H9 (cell line): ENCODE measurements around the gene SPDL1. TPM values are rescaled to one million over a fixed set of nuclear protein-coding genes. Genes with fewer than 3 reads are reported as not detected.
A peak's percentile ranks its signal among the peaks of the same experiment; 100 is the strongest.

ENCODE experiments used
- DNase-seq: peaks from one replicate; pipeline ENCODE4 v3.0.0-alpha.2; 2017
- H2AFZ ChIP-seq: one replicate; pipeline ENCODE4 v1.6.1; 2013; ENCODE audit warnings: mild to moderate bottlenecking, low read length, control low read depth, moderate library complexity
- H2AK5ac ChIP-seq: 2 replicates; pipeline ENCODE4 v1.6.1; 2013; ENCODE audit warnings: low read length, control low read depth, mixed read lengths; ENCODE audit not compliant: insufficient read length
- H2BK120ac ChIP-seq: one replicate; pipeline ENCODE4 v1.6.1; 2013; ENCODE audit warnings: low read depth, mild to moderate bottlenecking, low read length, control low read depth, inconsistent platforms; ENCODE audit not compliant: poor library complexity, severe bottlenecking
- H2BK12ac ChIP-seq: 2 replicates; pipeline ENCODE4 v1.6.1; 2013; ENCODE audit warnings: low read length, control low read depth, mixed read lengths, low read depth; ENCODE audit not compliant: insufficient read length
- H2BK15ac ChIP-seq: 2 replicates; pipeline ENCODE4 v1.6.1; 2013; ENCODE audit warnings: low read depth, low read length, control low read depth
- H2BK20ac ChIP-seq: one replicate; pipeline ENCODE4 v1.6.1; 2013; ENCODE audit warnings: low read depth, mild to moderate bottlenecking, low read length, control low read depth, inconsistent platforms; ENCODE audit not compliant: poor library complexity, severe bottlenecking
- H2BK5ac ChIP-seq: 2 replicates; pipeline ENCODE4 v1.6.1; 2013; ENCODE audit warnings: low read length, control low read depth, mixed read lengths; ENCODE audit not compliant: insufficient read length
- H3K14ac ChIP-seq: 2 replicates; pipeline ENCODE4 v1.6.1; 2013; ENCODE audit warnings: low read length, control low read depth; ENCODE audit not compliant: insufficient read depth
- H3K18ac ChIP-seq: 2 replicates; pipeline ENCODE4 v1.6.1; 2013; ENCODE audit warnings: low read depth, mild to moderate bottlenecking, mixed read lengths, low read length, control low read depth; ENCODE audit not compliant: insufficient read length
- H3K23ac ChIP-seq: 2 replicates; pipeline ENCODE4 v1.6.1; 2013; ENCODE audit warnings: low read length, control low read depth, mixed read lengths, low read depth; ENCODE audit not compliant: insufficient read length
- H3K23me2 ChIP-seq: 2 replicates; pipeline ENCODE4 v1.6.1; 2013; ENCODE audit warnings: low read depth, mild to moderate bottlenecking, mixed read lengths, low read length, control low read depth; ENCODE audit not compliant: insufficient read length, poor library complexity, severe bottlenecking
- H3K27ac ChIP-seq: 2 replicates; pipeline ENCODE4 v1.5.1; 2013; ENCODE audit warnings: low read length, control low read depth, mixed read lengths, low read depth; ENCODE audit not compliant: insufficient read length
- H3K27me3 ChIP-seq: 2 replicates; pipeline ENCODE4 v1.6.1; 2013; ENCODE audit warnings: low read length, control low read depth, inconsistent platforms; ENCODE audit not compliant: insufficient read depth
- H3K4ac ChIP-seq: 2 replicates; pipeline ENCODE4 v1.6.1; 2013; ENCODE audit warnings: low read depth, mild to moderate bottlenecking, control low read depth, inconsistent platforms, low read length, moderate library complexity
- H3K4me1 ChIP-seq: 2 replicates; pipeline ENCODE4 v1.6.1; 2013; ENCODE audit warnings: low read length, control low read depth, inconsistent platforms; ENCODE audit not compliant: insufficient read depth
- H3K4me2 ChIP-seq: 2 replicates; pipeline ENCODE4 v1.6.1; 2013; ENCODE audit warnings: low read length, control low read depth, mixed read lengths; ENCODE audit not compliant: insufficient read length, insufficient read depth
- H3K56ac ChIP-seq: 2 replicates; pipeline ENCODE4 v1.6.1; 2013; ENCODE audit warnings: low read depth, mild to moderate bottlenecking, mixed read lengths, low read length, control low read depth; ENCODE audit not compliant: insufficient read length
- H3K79me1 ChIP-seq: 2 replicates; pipeline ENCODE4 v1.6.1; 2013; ENCODE audit warnings: low read depth, mild to moderate bottlenecking, moderate library complexity, low read length, control low read depth, inconsistent platforms; ENCODE audit not compliant: insufficient read depth, poor library complexity, severe bottlenecking
- H3K79me2 ChIP-seq: 2 replicates; pipeline ENCODE4 v1.6.1; 2013; ENCODE audit warnings: low read length, control low read depth, inconsistent platforms; ENCODE audit not compliant: insufficient read depth
- H3K9ac ChIP-seq: 2 replicates; pipeline ENCODE4 v1.6.1; 2013; ENCODE audit warnings: low read length, control low read depth, mixed read lengths; ENCODE audit not compliant: insufficient read length; ENCODE audit errors: extremely low read depth
- H3K9me3 ChIP-seq: one replicate; pipeline ENCODE4 v1.6.1; 2013; ENCODE audit warnings: low read depth, low read length, inconsistent platforms; ENCODE audit not compliant: control insufficient read depth
- H3T11ph ChIP-seq: one replicate; pipeline ENCODE4 v1.6.1; 2013; ENCODE audit warnings: mild to moderate bottlenecking, low read length, control low read depth, inconsistent platforms
- H4K20me1 ChIP-seq: one replicate; pipeline ENCODE4 v1.6.1; 2013; ENCODE audit not compliant: control insufficient read depth, insufficient read length, insufficient read depth
- H4K5ac ChIP-seq: 2 replicates; pipeline ENCODE4 v1.6.1; 2013; ENCODE audit warnings: low read depth, mild to moderate bottlenecking, mixed read lengths, low read length, control low read depth; ENCODE audit not compliant: insufficient read length
- H4K8ac ChIP-seq: replicated peaks from 2 replicates; pipeline ENCODE4 v1.6.1; 2013; ENCODE audit warnings: low read length, control low read depth, mixed read lengths, low read depth; ENCODE audit not compliant: insufficient read length
- H4K91ac ChIP-seq: 2 replicates; pipeline ENCODE4 v1.6.1; 2013; ENCODE audit warnings: low read depth, mild to moderate bottlenecking, moderate library complexity, mixed read lengths, low read length, control low read depth; ENCODE audit not compliant: insufficient read length
- H3K27ac Mint-ChIP-seq, 3 experiments: 2 replicates in 2 of 3; 3 replicates in 1 of 3; pipeline ENCODE4 v1.8.0; 2020 to 2021; ENCODE audit warnings: mixed read lengths in 3 of 3, mild to moderate bottlenecking in 1 of 3, moderate library complexity in 1 of 3
- H3K27me3 Mint-ChIP-seq: 2 replicates; pipeline ENCODE4 v1.8.0; 2021; ENCODE audit warnings: low read depth, mild to moderate bottlenecking, moderate library complexity, mixed read lengths
- H3K36me3 Mint-ChIP-seq, 3 experiments: 2 replicates in 2 of 3; 3 replicates in 1 of 3; pipeline ENCODE4 v1.8.0; 2020 to 2021; ENCODE audit warnings: low read depth in 3 of 3, mixed read lengths in 3 of 3; ENCODE audit not compliant: insufficient read depth in 1 of 3
- H3K4me1 Mint-ChIP-seq, 2 experiments: 2 replicates each; pipeline ENCODE4 v1.8.0; 2020; ENCODE audit warnings: mixed read lengths in 2 of 2
- H3K4me3 Mint-ChIP-seq, 2 experiments: 2 replicates in 1 of 2; 3 replicates in 1 of 2; pipeline ENCODE4 v1.8.0; 2020 to 2021; ENCODE audit warnings: mild to moderate bottlenecking in 2 of 2, mixed read lengths in 2 of 2, moderate library complexity in 1 of 2
- H3K9me3 Mint-ChIP-seq, 2 experiments: 2 replicates in 1 of 2; 3 replicates in 1 of 2; pipeline ENCODE4 v1.8.0; 2020; ENCODE audit warnings: mild to moderate bottlenecking in 2 of 2, mixed read lengths in 2 of 2, moderate library complexity in 1 of 2
- WGBS: extraction: QIAGEN DNeasy Blood & Tissue Kit; methylation state at CpG from one replicate; pipeline ENCODE4 v1.1.7; 2013; ENCODE audit warnings: missing lambda C conversion rate, low lambda C conversion rate, mixed read lengths; ENCODE audit not compliant: insufficient read length; ENCODE audit errors: extremely low coverage; 5-methylcytosine and 5-hydroxymethylcytosine counted together
- total RNA-seq: library from RNA; stranded (reverse); gene quantifications from 2 replicates; pipeline ENCODE4 v1.2.1, GENCODE V29; 2021
- TF ChIP-seq, protein P1 (sequence below): fragments of 200-600 bp; sonication (generic); conservative IDR thresholded peaks from 3 replicates; pipeline ENCODE4 v1.8.0; 2021; ENCODE audit warnings: antibody characterized with exemption, mild to moderate bottlenecking

The SPDL1 gene
- total RNA-seq, 1 experiment from 2014 or later = 49.4 TPM

DNA sequence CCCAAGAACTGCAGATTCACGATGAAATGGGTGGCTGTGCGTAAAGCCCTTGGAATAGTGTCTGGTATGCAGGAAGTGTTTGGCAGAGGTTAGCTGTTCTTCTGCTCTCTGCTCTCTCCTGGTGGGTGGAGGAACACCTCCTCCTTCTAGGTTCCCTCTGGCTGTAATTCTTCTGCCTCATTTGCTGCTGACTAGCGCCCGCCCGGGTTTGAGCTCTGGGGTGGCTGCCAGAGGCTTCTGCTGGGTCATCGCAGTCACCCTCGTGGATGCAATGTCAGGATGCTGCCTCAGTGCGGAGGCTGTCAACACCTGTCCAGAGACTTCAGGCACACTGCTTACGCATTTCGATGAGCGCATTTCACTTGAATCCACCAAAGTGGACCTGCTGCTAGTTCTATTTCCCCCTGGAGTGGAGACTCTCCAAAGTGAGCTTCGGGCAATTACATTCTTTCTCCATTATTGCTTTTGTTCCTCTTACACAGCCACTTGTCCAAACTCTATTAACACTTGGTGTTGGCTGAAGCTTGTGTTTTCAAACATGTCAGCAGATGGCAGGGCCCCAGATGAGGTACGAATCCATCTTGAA lies 65.2 kb downstream of the SPDL1 start:
- Histone ChIP-seq H2AFZ (no peak overlapping the region), H3K14ac (no peak overlapping the region), H3K27me3 (no peaks in the 10 kb centered on the region), H2BK15ac (no peak overlapping the region), H4K5ac (no peak overlapping the region), H3K9me3 (no peaks in the 10 kb centered on the region), H2BK120ac (no peak overlapping the region), H3K9ac (no peak overlapping the region), H3K4me1 (no peaks in the 10 kb centered on the region), H3K79me1 (no peaks in the 10 kb centered on the region), H2BK12ac (no peak overlapping the region), H2AK5ac (no peak overlapping the region), H3K4ac (no peak overlapping the region), H3T11ph (no peak overlapping the region), H2BK5ac (no peak overlapping the region), H3K23me2 (no peaks in the 10 kb centered on the region), H3K56ac (no peak overlapping the region), H3K79me2 (no peaks in the 10 kb centered on the region), H4K8ac (no peak overlapping the region), H4K91ac (no peak overlapping the region), H3K18ac (no peak overlapping the region), H2BK20ac (no peak overlapping the region), H4K20me1 (no peaks in the 10 kb centered on the region), H3K27ac (no peak overlapping the region), H3K23ac (no peak overlapping the region), H3K4me2 (no peak overlapping the region)
- Mint-ChIP-seq H3K4me1 (peaks cover 15 to 22% of the 10 kb centered on the region in 2 experiments), H3K4me3 (no peak overlapping the region), H3K36me3 (no peaks in the 10 kb centered on the region), H3K27me3 (no peaks in the 10 kb centered on the region), H3K27ac (no peak overlapping the region), H3K9me3 (no peaks in the 10 kb centered on the region)
- DNase-seq = peak; percentile 50
- TF ChIP-seq, protein P1, sequence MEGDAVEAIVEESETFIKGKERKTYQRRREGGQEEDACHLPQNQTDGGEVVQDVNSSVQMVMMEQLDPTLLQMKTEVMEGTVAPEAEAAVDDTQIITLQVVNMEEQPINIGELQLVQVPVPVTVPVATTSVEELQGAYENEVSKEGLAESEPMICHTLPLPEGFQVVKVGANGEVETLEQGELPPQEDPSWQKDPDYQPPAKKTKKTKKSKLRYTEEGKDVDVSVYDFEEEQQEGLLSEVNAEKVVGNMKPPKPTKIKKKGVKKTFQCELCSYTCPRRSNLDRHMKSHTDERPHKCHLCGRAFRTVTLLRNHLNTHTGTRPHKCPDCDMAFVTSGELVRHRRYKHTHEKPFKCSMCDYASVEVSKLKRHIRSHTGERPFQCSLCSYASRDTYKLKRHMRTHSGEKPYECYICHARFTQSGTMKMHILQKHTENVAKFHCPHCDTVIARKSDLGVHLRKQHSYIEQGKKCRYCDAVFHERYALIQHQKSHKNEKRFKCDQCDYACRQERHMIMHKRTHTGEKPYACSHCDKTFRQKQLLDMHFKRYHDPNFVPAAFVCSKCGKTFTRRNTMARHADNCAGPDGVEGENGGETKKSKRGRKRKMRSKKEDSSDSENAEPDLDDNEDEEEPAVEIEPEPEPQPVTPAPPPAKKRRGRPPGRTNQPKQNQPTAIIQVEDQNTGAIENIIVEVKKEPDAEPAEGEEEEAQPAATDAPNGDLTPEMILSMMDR = peak; percentile 38; the same call in 1 of the 3 replicates
- no CpG with 5 or more reads among the region's 13 CpGs for WGBS
